Fibroblast of pulmonary artery (primary cell): ENCODE measurements around the gene SALL1.

Experiments
- DNase-seq: peaks from one replicate; pipeline ENCODE4 v3.0.0-alpha.2; 2010; ENCODE audit warnings: low read depth
- H3K4me3 ChIP-seq: replicated peaks from 2 replicates; pipeline ENCODE4 v1.5.1; 2011; ENCODE audit warnings: low read depth, mild to moderate bottlenecking, control low read depth, low read length, moderate library complexity
- TF ChIP-seq, protein P1 (sequence below): IDR thresholded peaks from 2 replicates; pipeline ENCODE4 v1.5.1; 2011; ENCODE audit warnings: mild to moderate bottlenecking, control low read depth, low read length, inconsistent platforms; ENCODE audit errors: missing control alignments

The SALL1 gene

DNA sequence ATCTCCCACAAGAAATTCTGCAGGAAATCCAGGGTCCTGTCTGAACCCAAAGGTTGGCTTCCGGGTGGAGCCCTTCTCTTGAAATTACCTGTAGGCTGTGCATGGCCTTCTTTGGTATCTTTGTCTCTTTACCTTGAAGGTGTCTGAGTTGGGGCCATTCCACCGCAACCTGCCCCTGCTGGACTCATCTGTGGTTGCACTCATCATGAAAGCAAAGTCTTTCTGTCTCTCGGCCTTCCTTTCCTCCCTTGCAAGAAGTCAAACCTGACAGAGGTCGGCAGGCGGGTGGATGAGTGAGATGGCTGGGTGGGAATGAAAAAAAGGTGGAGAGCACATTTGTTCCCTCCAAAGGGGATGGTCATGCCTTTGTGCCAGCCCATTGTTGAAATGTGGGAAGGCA lies 25.1 kb downstream of the SALL1 start:
- H3K4me3 ChIP-seq, result no peak overlapping the region
- TF ChIP-seq, protein P1, sequence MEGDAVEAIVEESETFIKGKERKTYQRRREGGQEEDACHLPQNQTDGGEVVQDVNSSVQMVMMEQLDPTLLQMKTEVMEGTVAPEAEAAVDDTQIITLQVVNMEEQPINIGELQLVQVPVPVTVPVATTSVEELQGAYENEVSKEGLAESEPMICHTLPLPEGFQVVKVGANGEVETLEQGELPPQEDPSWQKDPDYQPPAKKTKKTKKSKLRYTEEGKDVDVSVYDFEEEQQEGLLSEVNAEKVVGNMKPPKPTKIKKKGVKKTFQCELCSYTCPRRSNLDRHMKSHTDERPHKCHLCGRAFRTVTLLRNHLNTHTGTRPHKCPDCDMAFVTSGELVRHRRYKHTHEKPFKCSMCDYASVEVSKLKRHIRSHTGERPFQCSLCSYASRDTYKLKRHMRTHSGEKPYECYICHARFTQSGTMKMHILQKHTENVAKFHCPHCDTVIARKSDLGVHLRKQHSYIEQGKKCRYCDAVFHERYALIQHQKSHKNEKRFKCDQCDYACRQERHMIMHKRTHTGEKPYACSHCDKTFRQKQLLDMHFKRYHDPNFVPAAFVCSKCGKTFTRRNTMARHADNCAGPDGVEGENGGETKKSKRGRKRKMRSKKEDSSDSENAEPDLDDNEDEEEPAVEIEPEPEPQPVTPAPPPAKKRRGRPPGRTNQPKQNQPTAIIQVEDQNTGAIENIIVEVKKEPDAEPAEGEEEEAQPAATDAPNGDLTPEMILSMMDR, result no peak
- DNase-seq, result no peak

DNA sequence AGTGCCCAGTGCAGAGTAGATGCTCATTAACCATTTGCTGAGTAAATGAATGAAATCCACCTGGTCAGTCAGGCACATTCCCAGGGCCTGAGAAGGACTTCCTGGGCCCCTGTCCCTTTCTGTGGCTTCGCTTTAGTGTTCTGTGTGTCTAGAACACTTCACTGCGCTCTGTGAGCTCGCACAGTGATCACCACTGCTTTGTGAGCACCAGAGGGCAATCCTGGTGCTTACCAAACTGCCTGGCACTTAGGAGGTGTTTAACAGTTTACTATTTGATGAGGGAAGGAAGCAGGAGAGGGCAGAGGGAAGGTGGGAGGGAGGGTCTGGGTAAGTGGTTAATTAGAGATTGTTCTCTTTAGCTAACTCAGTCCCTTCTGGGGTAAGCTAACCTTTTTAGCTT lies 26.2 kb downstream of the SALL1 start:
- no peak for DNase-seq
- no peak overlapping the region for H3K4me3 ChIP-seq
- TF ChIP-seq, protein P1, result no peak

DNA sequence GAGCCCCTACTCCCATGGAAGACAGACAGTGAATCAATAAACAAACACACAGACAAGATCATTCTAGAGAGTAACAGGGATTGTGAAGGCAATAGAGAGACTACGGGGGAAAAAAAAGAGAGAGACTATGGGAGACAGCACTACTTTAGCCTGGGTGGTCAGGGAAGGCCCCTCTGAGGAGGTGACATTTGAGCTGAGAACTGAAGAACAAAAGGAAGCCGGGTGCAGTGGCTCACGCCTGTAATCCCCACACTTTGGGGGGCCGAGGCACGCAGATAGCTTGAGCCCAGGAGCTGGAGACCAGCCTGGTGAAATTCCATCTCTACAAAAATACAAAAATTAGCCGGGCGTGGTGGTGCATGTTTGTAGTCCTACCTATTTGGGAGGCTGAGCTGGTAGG lies 29.2 kb downstream of the SALL1 start:
- TF ChIP-seq, protein P1, result no peak
- no peak for DNase-seq

DNA sequence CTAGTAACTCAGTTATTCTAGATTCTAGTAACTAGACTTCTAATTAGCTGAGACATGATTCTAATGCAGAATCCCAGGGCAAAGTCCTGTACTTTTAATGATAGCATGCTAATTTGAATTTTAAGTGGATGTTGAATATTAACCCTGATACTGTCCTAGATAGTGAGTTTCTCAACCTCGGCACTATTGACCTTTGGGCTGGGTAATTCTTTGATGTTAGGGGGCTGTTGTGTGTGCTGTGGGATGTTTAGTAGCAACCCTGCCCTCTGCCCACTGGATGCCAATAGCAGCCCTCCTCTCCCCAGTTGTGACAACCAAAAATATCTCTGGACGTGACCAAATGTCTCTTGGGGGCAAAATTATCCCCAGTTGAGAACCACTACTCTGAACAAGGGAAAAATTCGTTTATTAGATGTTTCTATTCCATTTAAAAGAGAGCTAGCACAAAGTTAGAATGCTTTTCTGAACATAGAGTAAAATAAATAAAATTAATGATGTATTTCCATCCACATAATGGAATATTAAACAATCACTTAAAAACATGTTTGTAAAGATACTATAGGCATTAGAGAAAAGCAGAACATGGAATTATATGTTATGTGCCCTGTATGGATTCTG lies 30.2 kb downstream of the SALL1 start:
- TF ChIP-seq, protein P1, result no peak
- no peak overlapping the region for H3K4me3 ChIP-seq
- DNase-seq, result no peak

More for the DNA sequence above, 29.2 kb downstream of the SALL1 start:
- H3K4me3 ChIP-seq, result no peak overlapping the region

DNA sequence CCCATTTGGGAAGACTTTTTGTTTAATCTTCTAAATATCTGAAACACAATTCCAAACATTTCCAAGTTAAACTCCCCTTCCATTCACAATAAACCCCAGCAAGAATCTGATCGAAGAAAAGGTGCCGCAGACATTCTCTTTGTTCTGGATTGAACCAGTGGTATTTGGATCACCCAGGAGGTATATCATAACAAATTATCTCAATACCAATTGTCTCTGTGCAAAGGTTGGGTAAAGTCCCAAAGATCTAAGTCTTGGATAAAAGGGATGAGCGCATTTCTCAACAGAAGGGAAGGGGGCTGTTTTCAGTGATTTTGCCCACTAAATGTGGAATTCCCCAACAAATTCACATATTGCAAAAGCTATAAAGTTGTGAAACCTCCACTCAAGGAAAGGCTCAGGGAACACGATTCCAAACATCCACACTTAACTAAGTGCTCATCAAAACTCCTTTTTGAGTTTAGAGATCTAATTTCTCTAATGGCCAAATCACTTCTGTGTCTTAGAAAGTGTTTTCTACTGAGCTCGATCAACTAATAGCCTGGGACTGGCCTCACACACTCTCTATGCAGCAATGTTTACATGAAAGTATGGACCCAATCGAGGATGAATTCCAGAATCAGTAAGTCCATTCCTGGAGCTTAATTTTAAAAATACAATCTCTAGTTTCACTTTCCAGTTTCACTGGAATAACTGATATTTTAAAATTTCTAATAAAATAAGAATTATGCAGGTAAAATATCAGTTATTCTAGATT lies 30.9 kb downstream of the SALL1 start:
- DNase-seq, result no peak
- TF ChIP-seq, protein P1, result no peak
- H3K4me3 ChIP-seq, result no peak overlapping the region

DNA sequence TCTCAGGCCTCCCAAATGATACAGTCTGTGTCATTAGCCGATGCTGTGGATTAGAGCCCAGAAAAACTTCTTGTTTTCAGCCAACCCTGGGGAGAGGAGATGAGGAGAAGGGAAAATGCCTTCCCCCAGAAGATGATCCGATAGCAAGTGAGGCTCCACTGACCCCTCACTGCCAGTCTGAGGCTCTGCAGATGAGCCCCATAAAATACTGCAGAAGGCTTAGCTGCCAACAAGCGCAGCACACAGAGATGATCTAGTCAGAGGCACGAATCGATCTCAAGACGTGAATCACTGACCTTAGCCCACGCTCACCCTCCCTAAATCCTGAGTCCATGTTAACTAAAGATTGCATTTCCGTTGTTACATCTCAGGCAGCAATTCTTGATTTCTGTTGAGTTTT lies 31.5 kb downstream of the SALL1 start:
- no peak for DNase-seq

More for the DNA sequence above, 31.5 kb downstream of the SALL1 start:
- H3K4me3 ChIP-seq, result no peak overlapping the region
- TF ChIP-seq, protein P1, result no peak
